ENCODE data around the gene PHRF1. TPM values are rescaled to one million over a fixed set of nuclear protein-coding genes. Genes with fewer than 3 reads are reported as not detected.

Gene PHRF1
- total RNA-seq, 3 donors from 2014 or later (not counting 1 experiment from before 2014, with no cell fraction given): 46.1 to 52.0 (median 46.9) TPM

DNA sequence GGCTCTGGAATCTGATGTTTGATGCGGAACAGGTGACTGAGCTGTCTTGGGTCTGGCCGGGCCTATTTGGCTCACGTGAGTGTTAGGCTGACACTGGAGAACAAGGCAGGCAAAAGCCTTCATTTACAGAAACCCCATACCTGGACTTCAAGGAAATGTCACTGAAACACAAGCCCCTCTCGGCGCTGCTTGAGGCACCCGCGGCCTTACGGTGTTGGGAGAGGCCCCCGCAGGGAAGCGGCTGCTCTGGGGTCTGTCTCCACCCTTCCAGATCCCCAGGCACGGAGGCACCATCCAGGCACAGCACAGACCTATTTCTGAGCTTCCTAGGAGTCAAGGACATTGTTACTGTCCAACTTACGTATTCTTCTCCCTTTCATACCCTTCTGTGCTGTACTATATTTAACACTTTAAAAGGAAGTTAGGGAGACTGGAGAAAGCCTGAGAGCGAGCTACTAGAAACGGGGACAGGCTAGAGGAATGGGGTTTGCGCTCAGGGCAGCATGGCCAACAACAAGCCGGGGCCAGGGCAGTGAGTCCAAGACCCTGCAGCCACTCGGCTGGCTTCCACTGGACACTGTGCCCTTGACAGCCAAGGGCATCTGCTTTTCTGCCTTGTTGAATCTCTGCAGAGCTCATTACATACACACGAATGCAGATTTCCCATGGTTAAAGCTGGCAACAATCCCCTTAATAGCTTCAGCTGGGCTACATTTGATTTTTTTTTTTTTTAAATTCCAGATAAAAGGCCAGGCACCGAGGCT lies 84.6 kb downstream of the PHRF1 start:
- DNase-seq (no peak), ATAC-seq (no peak)
- H3K4me1 ChIP-seq (ENCODE audit: control insufficient read depth, insufficient read depth, low read length): no peaks in the 10 kb centered on the region
- WGBS (ENCODE audit: insufficient coverage): 97% methylated on average over 19 of the region's 19 CpGs
- no peaks in the 10 kb centered on the region for H3K9me3 Mint-ChIP-seq
- no peaks in the 10 kb centered on the region for H3K27me3 ChIP-seq (ENCODE audit: control insufficient read depth, insufficient read depth, low read length)
- no peak overlapping the region for H3K4me3 ChIP-seq (ENCODE audit: low read length)
- no peak overlapping the region for H3K27ac ChIP-seq (ENCODE audit: low read length)
- H3K36me3 Mint-ChIP-seq: no peaks in the 10 kb centered on the region
- H3K27me3 Mint-ChIP-seq (ENCODE audit: low read depth in 2 of 2): no peaks in the 10 kb centered on the region
- TF ChIP-seq CTCF (IDR thresholded peaks at IDR 0.05): no peak
- H3K9me3 ChIP-seq (ENCODE audit: control insufficient read depth, insufficient read depth, low read length): no peaks in the 10 kb centered on the region
- H3K27ac Mint-ChIP-seq: no peak overlapping the region
- peaks cover 0 to 6% of the 10 kb centered on the region in 2 donors for H3K4me1 Mint-ChIP-seq
- intact Hi-C loops (cut with micrococcal nuclease): no loop called here
- H3K4me3 Mint-ChIP-seq: no peak overlapping the region
- H3K36me3 ChIP-seq (ENCODE audit: control insufficient read depth, insufficient read depth, low read length): peaks cover 14% of the 10 kb centered on the region

Other genes starting within 250 kb of the PHRF1 start
- 1 to 10 TPM in 2 of 3 donors, under 1 TPM in 1; 0.66 to 1.5 (median 1.5) TPM for gene B4GALNT4, start 207.0 kb upstream of the PHRF1 start, total RNA-seq
- gene PKP3, start 182.3 kb upstream of the PHRF1 start, total RNA-seq: under 1 TPM in 2 of 3 donors, not detected in 1; 0.29 to 0.56 TPM
- gene SIGIRR, start 161.5 kb upstream of the PHRF1 start, total RNA-seq: 100 to 1,000 TPM; 619 to 690 (median 666) TPM
- gene ANO9, start 134.5 kb upstream of the PHRF1 start, total RNA-seq: 10 to 100 TPM; 15.1 to 21.3 (median 15.1) TPM
- gene PTDSS2, start 126.2 kb upstream of the PHRF1 start, total RNA-seq: 10 to 100 TPM; 21.5 to 25.1 (median 23.4) TPM
- 100 to 1,000 TPM; 113 to 120 (median 118) TPM for gene RNH1, start 69.2 kb upstream of the PHRF1 start, total RNA-seq
- gene HRAS, start 40.9 kb upstream of the PHRF1 start, total RNA-seq: 10 to 100 TPM; 27.6 to 35.0 (median 30.6) TPM
- 1 to 10 TPM; 1.5 to 2.4 (median 2.2) TPM for gene LRRC56, start 38.9 kb upstream of the PHRF1 start, total RNA-seq
- 1 to 10 TPM; 3.5 to 5.2 (median 5.0) TPM for gene LMNTD2, start 15.7 kb upstream of the PHRF1 start, total RNA-seq
- 10 to 100 TPM; 19.0 to 21.7 (median 20.0) TPM for gene RASSF7, start 15.5 kb upstream of the PHRF1 start, total RNA-seq
- gene IRF7, start 39.5 kb downstream of the PHRF1 start, total RNA-seq: 10 to 100 TPM; 63.3 to 97.3 (median 77.3) TPM
- not detected for gene CDHR5, start 48.5 kb downstream of the PHRF1 start, total RNA-seq
- gene SCT, start 50.7 kb downstream of the PHRF1 start, total RNA-seq: not detected
- 1 to 10 TPM in 1 of 3 donors, under 1 TPM in 2; 0.49 to 1.2 (median 0.61) TPM for gene DRD4, start 60.8 kb downstream of the PHRF1 start, total RNA-seq
- 10 to 100 TPM; 25.9 to 26.9 (median 26.8) TPM for gene DEAF1, start 118.8 kb downstream of the PHRF1 start, total RNA-seq
- 10 to 100 TPM; 17.8 to 42.1 (median 33.0) TPM for gene TMEM80, start 119.3 kb downstream of the PHRF1 start, total RNA-seq
- 10 to 100 TPM in 1 of 3 donors, 1 to 10 TPM in 2; 6.9 to 10.9 (median 9.3) TPM for gene EPS8L2, start 129.8 kb downstream of the PHRF1 start, total RNA-seq
- gene TALDO1, start 171.0 kb downstream of the PHRF1 start, total RNA-seq: 10 to 100 TPM; 46.1 to 94.8 (median 55.4) TPM
- 10 to 100 TPM; 40.4 to 43.1 (median 42.1) TPM for gene GATD1, start 201.0 kb downstream of the PHRF1 start, total RNA-seq
- gene CEND1, start 213.6 kb downstream of the PHRF1 start, total RNA-seq: not detected
- gene SLC25A22, start 221.8 kb downstream of the PHRF1 start, total RNA-seq: 10 to 100 TPM; 22.8 to 34.6 (median 31.5) TPM
- 10 to 100 TPM; 24.3 to 30.9 (median 25.2) TPM for gene PIDD1, start 228.8 kb downstream of the PHRF1 start, total RNA-seq
- 1,000 to 10,000 TPM; 1,482 to 1,846 (median 1,534) TPM for gene RPLP2, start 233.5 kb downstream of the PHRF1 start, total RNA-seq
- gene PNPLA2, start 242.4 kb downstream of the PHRF1 start, total RNA-seq: 100 to 1,000 TPM; 184 to 218 (median 201) TPM

Data from natural killer cell (primary cell).